Measurements from ENCODE around the gene SPECC1L.

GRCh38 chr22:24394254-24394653 is 123.6 kb downstream of the SPECC1L start:
- TF ChIP-seq EZH2 (IDR thresholded peaks at IDR 0.05; ENCODE audit: insufficient read depth, poor library complexity, severe bottlenecking), result no peak
- TF ChIP-seq EZH2phosphoT487 (IDR thresholded peaks at IDR 0.05; ENCODE audit: insufficient read depth, low read depth), result no peak

Data from GM23248 (cell line).